Stimulated activated CD8-positive, alpha-beta memory T cell treated with anti-CD3 and anti-CD28 coated beads, Interleukin-4, amount 100 ng/mL, for 4 hours (primary cell): Measurements from ENCODE around the gene TGM1.
A peak's percentile ranks its signal among the peaks of the same experiment; 100 is the strongest.

Source experiments
- DNase-seq, 2 donors: peaks; one replicate each; pipeline ENCODE4 v3.0.0-alpha.2; 2020; ENCODE audit warnings: low read depth in 2 of 2, low spot score in 1 of 2

TGM1 gene

GRCh38 chr14:24262821-24263733 is at the start of gene TGM1:
TGM1 (minus strand) TSS chr14:24263177; CDS start chr14:24262352, 825 bp downstream.
- DNase-seq: no peak

GRCh38 chr14:24311837-24312615 is 49.0 kb upstream of the TGM1 start:
- DNase-seq: no peak

- DNase-seq: no peak
Observed at GRCh38 chr14:24310646-24311604, 47.9 kb upstream of the TGM1 start, which contains the start of gene LTB4R. LTB4R (plus strand) TSS chr14:24311502; CDS start chr14:24315652, 4,150 bp downstream.

- DNase-seq: no peak
Observed at GRCh38 chr14:24310265-24310645, 47.3 kb upstream of the TGM1 start.

GRCh38 chr14:24309538-24310264 is 46.7 kb upstream of the TGM1 start, which contains the start of gene LTB4R2:
LTB4R2 (plus strand) TSS chr14:24310140; CDS start chr14:24310665, 525 bp downstream.
- no peak for DNase-seq

GRCh38 chr14:24308342-24309124 is 45.6 kb upstream of the TGM1 start:
- no peak for DNase-seq

GRCh38 chr14:24307575-24308341 is 44.8 kb upstream of the TGM1 start, which contains the start of gene CIDEB:
CIDEB (minus strand) TSS chr14:24307977; CDS start chr14:24307858, 119 bp downstream.
- DNase-seq: no peak

- DNase-seq: no peak
Observed at GRCh38 chr14:24307156-24307574, 44.2 kb upstream of the TGM1 start.

GRCh38 chr14:24304019-24304387 is 41.0 kb upstream of the TGM1 start:
- no peak for DNase-seq

GRCh38 chr14:24300326-24300980 is 37.5 kb upstream of the TGM1 start:
- DNase-seq: no peak

- peak; percentile 82 to 91 for DNase-seq
Observed at GRCh38 chr14:24299255-24300191, 36.5 kb upstream of the TGM1 start, which contains the start of the genes DHRS1 and NOP9. DHRS1 (minus strand) TSS chr14:24299780; CDS start chr14:24299106, 674 bp downstream. NOP9 (plus strand) TSS chr14:24299850; CDS start chr14:24299955, 105 bp downstream.

GRCh38 chr14:24298892-24299254 is 35.9 kb upstream of the TGM1 start:
- no peak for DNase-seq

GRCh38 chr14:24297190-24297964 is 34.4 kb upstream of the TGM1 start:
- no peak for DNase-seq

GRCh38 chr14:24296341-24297157 is 33.6 kb upstream of the TGM1 start:
- peak; percentile 46 to 55 for DNase-seq

GRCh38 chr14:24293525-24293924 is 30.5 kb upstream of the TGM1 start:
- no peak for DNase-seq
